ENCODE measurements around the gene RSPO1.
A peak's percentile ranks its signal among the peaks of the same experiment; 100 is the strongest.
"Not testable (repeated sequence)": the region's sequence is repeated elsewhere in the genome, so short reads cannot be mapped to it uniquely, and the experiment has no call there.

Gene RSPO1

GRCh38 chr1:37634244-37634991 is at the start of gene RSPO1:
Gene RSPO1 (minus strand): TSS chr1:37634892. CDS start chr1:37629661, 5,231 bp downstream.
- DNase-seq (ENCODE audit: low read depth), result no peak

- DNase-seq (ENCODE audit: low read depth), result not testable (repeated sequence)
Measured at GRCh38 chr1:37684182-37684581, 49.5 kb upstream of the RSPO1 start.

GRCh38 chr1:37682334-37682987 is 47.8 kb upstream of the RSPO1 start:
- DNase-seq (ENCODE audit: low read depth), result peak; percentile 50

- DNase-seq (ENCODE audit: low read depth), result no peak
Measured at GRCh38 chr1:37680933-37681332, 46.2 kb upstream of the RSPO1 start.

GRCh38 chr1:37677808-37678207 is 43.1 kb upstream of the RSPO1 start:
- DNase-seq (ENCODE audit: low read depth), result no peak

- no peak for DNase-seq (ENCODE audit: low read depth)
Measured at GRCh38 chr1:37677143-37677439, 42.4 kb upstream of the RSPO1 start.

- no peak for DNase-seq (ENCODE audit: low read depth)
Measured at GRCh38 chr1:37676281-37677142, 41.8 kb upstream of the RSPO1 start.

- peak; percentile 47 for DNase-seq (ENCODE audit: low read depth)
Measured at GRCh38 chr1:37673920-37674319, 39.2 kb upstream of the RSPO1 start.

- DNase-seq (ENCODE audit: low read depth), result no peak
Measured at GRCh38 chr1:37672136-37672870, 37.6 kb upstream of the RSPO1 start.

- no peak for DNase-seq (ENCODE audit: low read depth)
Measured at GRCh38 chr1:37671261-37671660, 36.6 kb upstream of the RSPO1 start.

GRCh38 chr1:37670133-37670532 is 35.4 kb upstream of the RSPO1 start:
- no peak for DNase-seq (ENCODE audit: low read depth)

- no peak for DNase-seq (ENCODE audit: low read depth)
Measured at GRCh38 chr1:37667023-37667671, 32.5 kb upstream of the RSPO1 start.

GRCh38 chr1:37666241-37666867 is 31.7 kb upstream of the RSPO1 start:
- DNase-seq (ENCODE audit: low read depth), result no peak

GRCh38 chr1:37663426-37664000 is 28.8 kb upstream of the RSPO1 start:
- DNase-seq (ENCODE audit: low read depth), result no peak

GRCh38 chr1:37662031-37662755 is 27.5 kb upstream of the RSPO1 start:
- no peak for DNase-seq (ENCODE audit: low read depth)

- no peak for DNase-seq (ENCODE audit: low read depth)
Measured at GRCh38 chr1:37661401-37661800, 26.7 kb upstream of the RSPO1 start.

- DNase-seq (ENCODE audit: low read depth), result no peak
Measured at GRCh38 chr1:37660664-37661063, 26.0 kb upstream of the RSPO1 start.

GRCh38 chr1:37658486-37658885 is 23.8 kb upstream of the RSPO1 start:
- DNase-seq (ENCODE audit: low read depth), result no peak

- no peak for DNase-seq (ENCODE audit: low read depth)
Measured at GRCh38 chr1:37657620-37658412, 23.1 kb upstream of the RSPO1 start.

Measured in activated T-helper 1 cell treated with Interleukin-2 at 50 U/mL for 16 hours (primary cell).